K562 (cell line): ENCODE results near the gene DCLK1.

Experiments used
- CHD2 ChIP-seq: IDR thresholded peaks from 2 replicates; pipeline ENCODE4 v1.6.1; 2011; ENCODE audit warnings: low read depth, low read length
- FOXK2 ChIP-seq, 2 experiments: fragments of 450-650 bp; IDR thresholded peaks in 1 of 2; conservative IDR thresholded peaks in 1 of 2; 2 replicates each; pipeline ENCODE4 v1.6.1; 2016; ENCODE audit warnings: low read depth in 2 of 2, mild to moderate bottlenecking in 1 of 2
- KAT8 ChIP-seq: fragments of 450-650 bp; IDR thresholded peaks from 2 replicates; pipeline ENCODE4 v1.6.1; 2016; ENCODE audit warnings: low read depth, mild to moderate bottlenecking
- NR2C1 ChIP-seq, 2 experiments: fragments of 450-650 bp; IDR thresholded peaks; 2 replicates each; pipeline ENCODE4 v1.6.1; 2017; ENCODE audit warnings: mild to moderate bottlenecking in 2 of 2, antibody characterized with exemption in 1 of 2, inconsistent platforms in 1 of 2, missing compliant biosample characterization in 1 of 2, missing genetic modification characterization in 1 of 2
- PHF8 ChIP-seq: fragments of 200-600 bp; sonication (generic); IDR thresholded peaks from 2 replicates; pipeline ENCODE4 v1.6.1; 2012; ENCODE audit warnings: mixed run types, mild to moderate bottlenecking, inconsistent platforms, low read length, moderate library complexity, borderline replicate concordance
- SAFB2 ChIP-seq: fragments of 200-400 bp; formaldehyde crosslinking; IDR thresholded peaks from 2 replicates; pipeline ENCODE4 v1.6.1; 2018; ENCODE audit warnings: borderline replicate concordance, low read length, low read depth, moderate library complexity; ENCODE audit not compliant: severe bottlenecking
- SMARCA4 ChIP-seq: fragments of 450-650 bp; IDR thresholded peaks from 2 replicates; pipeline ENCODE4 v1.6.1; 2016
- ZNF695 ChIP-seq: fragments of 450-650 bp; formaldehyde crosslinking; IDR thresholded peaks from 2 replicates; pipeline ENCODE4 v1.4.0; 2020; ENCODE audit warnings: mild to moderate bottlenecking, moderate library complexity
- TF ChIP-seq, protein P1 (sequence below), 3 experiments: IDR thresholded peaks in 2 of 3; conservative IDR thresholded peaks in 1 of 3; 2 replicates each; pipeline ENCODE4 v1.5.1; 2011 to 2012; ENCODE audit warnings: low read length in 3 of 3, mild to moderate bottlenecking in 3 of 3, control low read depth in 2 of 3, improper control_type of control experiment in 1 of 3, inconsistent platforms in 1 of 3, low read depth in 1 of 3, mixed read lengths in 1 of 3, moderate library complexity in 1 of 3; ENCODE audit not compliant: insufficient read depth in 2 of 3
- TF ChIP-seq, protein P2 (sequence below), 2 experiments: fragments of 450-650 bp; IDR thresholded peaks; 2 replicates each; pipeline ENCODE4 v1.6.1; 2018; ENCODE audit warnings: mild to moderate bottlenecking in 2 of 2, low read depth in 1 of 2; ENCODE audit not compliant: partially characterized antibody in 2 of 2
- TF ChIP-seq, protein P3 (sequence below): sonication (generic); formaldehyde crosslinking; IDR thresholded peaks from 2 replicates; pipeline ENCODE4 v1.9.0; 2022; ENCODE audit warnings: mild to moderate bottlenecking, missing genetic modification reagents

DNA sequence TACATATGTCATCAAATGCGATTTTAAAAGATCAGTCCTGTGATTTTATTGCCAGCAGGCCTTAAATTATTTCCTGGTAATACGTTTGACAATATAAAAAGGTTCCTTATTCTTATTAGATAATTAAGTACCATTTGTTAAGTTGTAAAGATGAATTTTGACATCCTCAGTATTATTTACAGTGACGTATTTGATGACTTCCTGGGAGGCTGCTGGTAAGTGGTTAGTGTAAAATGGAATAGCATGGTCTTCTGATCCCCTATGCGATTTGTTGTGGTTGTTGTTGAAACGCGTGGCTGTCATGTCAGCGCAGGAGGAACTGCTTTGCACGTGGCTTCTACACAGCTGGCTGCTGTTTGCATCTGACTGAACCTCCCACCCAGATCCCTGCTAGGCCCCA lies 99.7 kb downstream of the DCLK1 start:
- no peak for TF ChIP-seq NR2C1 (IDR thresholded peaks at IDR 0.05)
- no peak for TF ChIP-seq NR2C1 (tag; IDR thresholded peaks at IDR 0.05)
- TF ChIP-seq, protein P1, sequence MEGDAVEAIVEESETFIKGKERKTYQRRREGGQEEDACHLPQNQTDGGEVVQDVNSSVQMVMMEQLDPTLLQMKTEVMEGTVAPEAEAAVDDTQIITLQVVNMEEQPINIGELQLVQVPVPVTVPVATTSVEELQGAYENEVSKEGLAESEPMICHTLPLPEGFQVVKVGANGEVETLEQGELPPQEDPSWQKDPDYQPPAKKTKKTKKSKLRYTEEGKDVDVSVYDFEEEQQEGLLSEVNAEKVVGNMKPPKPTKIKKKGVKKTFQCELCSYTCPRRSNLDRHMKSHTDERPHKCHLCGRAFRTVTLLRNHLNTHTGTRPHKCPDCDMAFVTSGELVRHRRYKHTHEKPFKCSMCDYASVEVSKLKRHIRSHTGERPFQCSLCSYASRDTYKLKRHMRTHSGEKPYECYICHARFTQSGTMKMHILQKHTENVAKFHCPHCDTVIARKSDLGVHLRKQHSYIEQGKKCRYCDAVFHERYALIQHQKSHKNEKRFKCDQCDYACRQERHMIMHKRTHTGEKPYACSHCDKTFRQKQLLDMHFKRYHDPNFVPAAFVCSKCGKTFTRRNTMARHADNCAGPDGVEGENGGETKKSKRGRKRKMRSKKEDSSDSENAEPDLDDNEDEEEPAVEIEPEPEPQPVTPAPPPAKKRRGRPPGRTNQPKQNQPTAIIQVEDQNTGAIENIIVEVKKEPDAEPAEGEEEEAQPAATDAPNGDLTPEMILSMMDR (IDR thresholded peaks at IDR 0.05 in 2 of 3, conservative IDR thresholded peaks at IDR 0.05 in 1 of 3; ENCODE audit: insufficient read depth in 2 of 3, low read depth in 1 of 3, low read length in 3 of 3), result no peak
- no peak for TF ChIP-seq PHF8
- no peak for TF ChIP-seq ZNF695
- no peak for TF ChIP-seq KAT8
- TF ChIP-seq SAFB2, result no peak
- TF ChIP-seq, protein P2, sequence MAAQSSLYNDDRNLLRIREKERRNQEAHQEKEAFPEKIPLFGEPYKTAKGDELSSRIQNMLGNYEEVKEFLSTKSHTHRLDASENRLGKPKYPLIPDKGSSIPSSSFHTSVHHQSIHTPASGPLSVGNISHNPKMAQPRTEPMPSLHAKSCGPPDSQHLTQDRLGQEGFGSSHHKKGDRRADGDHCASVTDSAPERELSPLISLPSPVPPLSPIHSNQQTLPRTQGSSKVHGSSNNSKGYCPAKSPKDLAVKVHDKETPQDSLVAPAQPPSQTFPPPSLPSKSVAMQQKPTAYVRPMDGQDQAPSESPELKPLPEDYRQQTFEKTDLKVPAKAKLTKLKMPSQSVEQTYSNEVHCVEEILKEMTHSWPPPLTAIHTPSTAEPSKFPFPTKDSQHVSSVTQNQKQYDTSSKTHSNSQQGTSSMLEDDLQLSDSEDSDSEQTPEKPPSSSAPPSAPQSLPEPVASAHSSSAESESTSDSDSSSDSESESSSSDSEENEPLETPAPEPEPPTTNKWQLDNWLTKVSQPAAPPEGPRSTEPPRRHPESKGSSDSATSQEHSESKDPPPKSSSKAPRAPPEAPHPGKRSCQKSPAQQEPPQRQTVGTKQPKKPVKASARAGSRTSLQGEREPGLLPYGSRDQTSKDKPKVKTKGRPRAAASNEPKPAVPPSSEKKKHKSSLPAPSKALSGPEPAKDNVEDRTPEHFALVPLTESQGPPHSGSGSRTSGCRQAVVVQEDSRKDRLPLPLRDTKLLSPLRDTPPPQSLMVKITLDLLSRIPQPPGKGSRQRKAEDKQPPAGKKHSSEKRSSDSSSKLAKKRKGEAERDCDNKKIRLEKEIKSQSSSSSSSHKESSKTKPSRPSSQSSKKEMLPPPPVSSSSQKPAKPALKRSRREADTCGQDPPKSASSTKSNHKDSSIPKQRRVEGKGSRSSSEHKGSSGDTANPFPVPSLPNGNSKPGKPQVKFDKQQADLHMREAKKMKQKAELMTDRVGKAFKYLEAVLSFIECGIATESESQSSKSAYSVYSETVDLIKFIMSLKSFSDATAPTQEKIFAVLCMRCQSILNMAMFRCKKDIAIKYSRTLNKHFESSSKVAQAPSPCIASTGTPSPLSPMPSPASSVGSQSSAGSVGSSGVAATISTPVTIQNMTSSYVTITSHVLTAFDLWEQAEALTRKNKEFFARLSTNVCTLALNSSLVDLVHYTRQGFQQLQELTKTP (IDR thresholded peaks at IDR 0.05; ENCODE audit: low read depth in 1 of 2, partially characterized antibody in 2 of 2), result no peak
- TF ChIP-seq FOXK2 (conservative IDR thresholded peaks at IDR 0.05 in 1 of 2, IDR thresholded peaks at IDR 0.05 in 1 of 2; ENCODE audit: low read depth in 2 of 2), result no peak
- no peak for TF ChIP-seq CHD2
- no peak for TF ChIP-seq SMARCA4
- TF ChIP-seq, protein P3, sequence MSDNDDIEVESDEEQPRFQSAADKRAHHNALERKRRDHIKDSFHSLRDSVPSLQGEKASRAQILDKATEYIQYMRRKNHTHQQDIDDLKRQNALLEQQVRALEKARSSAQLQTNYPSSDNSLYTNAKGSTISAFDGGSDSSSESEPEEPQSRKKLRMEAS (CRISPR knock-in tag), result no peak
